K562 (cell line): ENCODE data around the gene KCNK3. TPM values are rescaled to one million over a fixed set of nuclear protein-coding genes. Genes with fewer than 3 reads are reported as not detected.

Experiments
- ARNT ChIP-seq, 2 experiments: fragments of 450-650 bp; IDR thresholded peaks; 2 replicates each; pipeline ENCODE4 v1.6.1; 2016; ENCODE audit warnings: mild to moderate bottlenecking in 1 of 2
- CREB1 ChIP-seq, 2 experiments: sonication (generic) in 1 of 2; formaldehyde crosslinking in 1 of 2; IDR thresholded peaks; 2 replicates each; pipeline versions ENCODE4 v1.6.1 to v1.8.0; 2012 to 2022; ENCODE audit warnings: inconsistent platforms in 1 of 2, mild to moderate bottlenecking in 1 of 2, missing genetic modification reagents in 1 of 2, moderate library complexity in 1 of 2
- ETV1 ChIP-seq: fragments of 450-650 bp; conservative IDR thresholded peaks from 2 replicates; pipeline ENCODE4 v1.6.1; 2016; ENCODE audit warnings: missing genetic modification characterization, control low read depth, low read depth, missing compliant biosample characterization
- HDAC6 ChIP-seq: IDR thresholded peaks from 2 replicates; pipeline ENCODE4 v1.6.1; 2012; ENCODE audit warnings: low read depth, mild to moderate bottlenecking, control low read depth, inconsistent platforms, low read length, moderate library complexity
- IRF1 ChIP-seq: sonication (generic); formaldehyde crosslinking; IDR thresholded peaks from 2 replicates; pipeline ENCODE4 v1.8.0; 2022; ENCODE audit warnings: missing genetic modification reagents, mild to moderate bottlenecking, borderline replicate concordance
- MNT ChIP-seq, 2 experiments: fragments of 450-650 bp; conservative IDR thresholded peaks; 2 replicates each; pipeline ENCODE4 v1.6.1; 2017; ENCODE audit warnings: mild to moderate bottlenecking in 2 of 2, moderate library complexity in 2 of 2
- MYC ChIP-seq, 2 experiments: fragments of 250-450 bp in 1 of 2; sonication (Bioruptor Pico) in 1 of 2; IDR thresholded peaks; 2 replicates each; pipeline versions ENCODE4 v1.5.1 to v1.6.1; 2012 to 2021; ENCODE audit warnings: low read depth in 2 of 2, borderline replicate concordance in 1 of 2, improper control_type of control experiment in 1 of 2, low read length in 1 of 2, mild to moderate bottlenecking in 1 of 2, moderate library complexity in 1 of 2
- PBX2 ChIP-seq, 2 experiments: IDR thresholded peaks in 1 of 2; conservative IDR thresholded peaks in 1 of 2; 2 replicates each; pipeline ENCODE4 v1.6.1; 2016; ENCODE audit warnings: low read depth in 2 of 2, mild to moderate bottlenecking in 1 of 2, missing compliant biosample characterization in 1 of 2, missing genetic modification characterization in 1 of 2, moderate library complexity in 1 of 2
- RCOR1 ChIP-seq, 2 experiments: IDR thresholded peaks; 2 replicates each; pipeline ENCODE4 v1.6.1; 2012; ENCODE audit warnings: low read depth in 2 of 2, low read length in 2 of 2, borderline replicate concordance in 1 of 2, improper control_type of control experiment in 1 of 2
- UBTF ChIP-seq, 2 experiments: IDR thresholded peaks; 2 replicates each; pipeline ENCODE4 v1.6.1; 2012; ENCODE audit warnings: improper control_type of control experiment in 2 of 2, low read depth in 2 of 2, low read length in 2 of 2, borderline replicate concordance in 1 of 2
- ZBTB34 ChIP-seq: fragments of 250-450 bp; sonication (Bioruptor Pico); IDR thresholded peaks from 2 replicates; pipeline ENCODE4 v1.8.0; 2021; ENCODE audit warnings: mild to moderate bottlenecking, moderate library complexity
- ZFPM2 ChIP-seq: fragments of 250-450 bp; sonication (Bioruptor Pico); IDR thresholded peaks from 2 replicates; pipeline ENCODE4 v1.5.1; 2022; ENCODE audit warnings: mild to moderate bottlenecking
- ZFX ChIP-seq: sonication (generic); formaldehyde crosslinking; IDR thresholded peaks from 2 replicates; pipeline ENCODE4 v1.8.0; 2022; ENCODE audit warnings: mild to moderate bottlenecking, missing genetic modification reagents, moderate library complexity
- ZNF766 ChIP-seq: fragments of 200-800 bp; sonication (Bioruptor generic); conservative IDR thresholded peaks from 2 replicates; pipeline ENCODE4 v1.6.1; 2016; ENCODE audit warnings: missing genetic modification characterization, missing compliant biosample characterization
- polyA plus RNA-seq, 8 experiments: library from polyadenylated mRNA; depleted of rRNA in 4 of 8; stranded (reverse) in 5 of 8; unstranded in 3 of 8; fragments of >200 nt; fragmentation: Nextera tagmentation in 2 of 8; fragmentation: Illumina TruSeq in 1 of 8; extraction: Ambion mirVana in 2 of 8; extraction: Trizol in 1 of 8; gene quantifications; 2 replicates each; pipeline versions ENCODE4 v1.2.1 to v1.2.3, GENCODE V29; 2011 to 2014; ENCODE audit warnings: inconsistent platforms in 1 of 8, missing spikeins in 1 of 8
- total RNA-seq, 7 experiments: library from RNA; depleted of rRNA in 6 of 7; stranded (reverse); fragments of >200 nt in 6 of 7; fragmentation: Illumina TruSeq in 2 of 7; extraction: Trizol in 2 of 7; gene quantifications; 2 replicates each; pipeline versions ENCODE4 v1.2.1 to v1.2.3, GENCODE V29; 2011 to 2021; ENCODE audit warnings: low replicate concordance in 1 of 7

KCNK3 gene
- total and polyA plus RNA-seq, 9 of the 15 experiments (the other 6 are each of a cell fraction or from before 2014, with no cell fraction given), result 0.01 to 0.20 (median 0.07) TPM; not detected in 5

GRCh38 chr2:26723991-26724750 is 31.6 kb downstream of the KCNK3 start (continued):
- TF ChIP-seq IRF1 (CRISPR knock-in tag), result no peak
- TF ChIP-seq MNT (conservative IDR thresholded peaks at IDR 0.05), result no peak; a peak in 1 of 4 replicates
- no peak for TF ChIP-seq HDAC6
- TF ChIP-seq PBX2 (CRISPR knock-in tag; IDR thresholded peaks at IDR 0.05; ENCODE audit: low read depth), result no peak
- TF ChIP-seq PBX2 (tag; conservative IDR thresholded peaks at IDR 0.05; ENCODE audit: low read depth), result 0 out of 2 replicates have a peak, but pooled peaks have one; percentile 21
- 0 out of 2 replicates have a peak, but pooled peaks have one; percentile 35 for TF ChIP-seq ZFPM2
- TF ChIP-seq ZFX (CRISPR knock-in tag), result peak; percentile 72
- peak in 1 of 2 experiments; percentile 73; a peak in 2 of 4 replicates for TF ChIP-seq RCOR1 (IDR thresholded peaks at IDR 0.05; ENCODE audit: borderline replicate concordance in 1 of 2, low read depth in 2 of 2, low read length in 2 of 2)
- TF ChIP-seq ARNT (IDR thresholded peaks at IDR 0.05), result 0 out of 4 replicates have a peak, but pooled peaks of 1 of the 2 experiments have one; percentile 21
- TF ChIP-seq ZNF766 (CRISPR knock-in tag), result peak; percentile 59; the same call in 1 of the 2 replicates
- TF ChIP-seq UBTF (IDR thresholded peaks at IDR 0.05; ENCODE audit: borderline replicate concordance in 1 of 2, low read depth in 2 of 2, low read length in 2 of 2), result 0 out of 4 replicates have a peak, but pooled peaks of 1 of the 2 experiments have one; percentile 45
- TF ChIP-seq MYC (IDR thresholded peaks at IDR 0.05; ENCODE audit: low read depth, low read length), result no peak
- no peak for TF ChIP-seq MYC (CRISPR knock-in tag; IDR thresholded peaks at IDR 0.05; ENCODE audit: borderline replicate concordance, low read depth)
- TF ChIP-seq ZBTB34, result no peak
- peak; percentile 54 for TF ChIP-seq ETV1 (tag)
- TF ChIP-seq CREB1 (IDR thresholded peaks at IDR 0.05), result no peak
- peak; percentile 30; the same call in 1 of the 2 replicates for TF ChIP-seq CREB1 (CRISPR knock-in tag; IDR thresholded peaks at IDR 0.05)
